Loucy (cell line): Measurements from ENCODE around the gene PTBP1.

Source experiments
- H2AFZ ChIP-seq: fragments of 200-600 bp; sonication (generic); 2 replicates; pipeline ENCODE4 v1.6.0; 2016; ENCODE audit warnings: antibody characterized with exemption, mild to moderate bottlenecking, low read length, moderate library complexity
- H3F3A ChIP-seq: fragments of 200-600 bp; 2 replicates; pipeline ENCODE4 v1.6.0; 2016; ENCODE audit warnings: antibody characterized with exemption, low read depth, mild to moderate bottlenecking
- H3K27me3 ChIP-seq: fragments of 200-600 bp; sonication (generic); 2 replicates; pipeline ENCODE4 v1.6.1; 2014; ENCODE audit warnings: low read length, mild to moderate bottlenecking; ENCODE audit not compliant: insufficient read depth, poor library complexity, severe bottlenecking
- H3K36me3 ChIP-seq: fragments of 200-600 bp; sonication (generic); 2 replicates; pipeline ENCODE4 v1.6.1; 2016; ENCODE audit warnings: low read length; ENCODE audit not compliant: insufficient read depth
- H3K4me1 ChIP-seq: fragments of 200-600 bp; sonication (generic); 2 replicates; pipeline ENCODE4 v1.5.1; 2014; ENCODE audit warnings: low read length, mild to moderate bottlenecking; ENCODE audit not compliant: insufficient read depth, poor library complexity, severe bottlenecking
- H3K4me2 ChIP-seq: fragments of 200-600 bp; sonication (generic); 2 replicates; pipeline ENCODE4 v1.6.0; 2014; ENCODE audit warnings: antibody characterized with exemption, low read length, low read depth, mild to moderate bottlenecking; ENCODE audit not compliant: poor library complexity, severe bottlenecking
- H3K4me3 ChIP-seq: fragments of 200-600 bp; sonication (generic); 2 replicates; pipeline ENCODE4 v1.5.1; 2014; ENCODE audit warnings: low read length, mild to moderate bottlenecking, mixed read lengths; ENCODE audit not compliant: poor library complexity, severe bottlenecking
- H3K79me2 ChIP-seq: fragments of 200-600 bp; sonication (generic); 2 replicates; pipeline ENCODE4 v1.6.1; 2014; ENCODE audit warnings: low read length; ENCODE audit not compliant: insufficient read depth
- H3K9ac ChIP-seq: fragments of 200-600 bp; sonication (generic); 2 replicates; pipeline ENCODE4 v1.6.0; 2014; ENCODE audit warnings: mild to moderate bottlenecking, low read depth, low read length, moderate library complexity; ENCODE audit not compliant: poor library complexity, severe bottlenecking
- H3K9me2 ChIP-seq: fragments of 200-600 bp; sonication (generic); replicated peaks from 2 replicates; pipeline ENCODE4 v1.6.1; 2016; ENCODE audit warnings: low read depth, low read length, mixed read lengths
- H3K9me3 ChIP-seq: fragments of 200-600 bp; sonication (generic); 2 replicates; pipeline ENCODE4 v1.6.1; 2014; ENCODE audit warnings: mild to moderate bottlenecking, antibody characterized with exemption, low read length, low read depth; ENCODE audit not compliant: insufficient read depth
- H4K20me1 ChIP-seq: fragments of 200-600 bp; sonication (generic); 2 replicates; pipeline ENCODE4 v1.6.0; 2014; ENCODE audit warnings: antibody characterized with exemption, low read length, mild to moderate bottlenecking; ENCODE audit not compliant: insufficient read depth, poor library complexity, severe bottlenecking
- EZH2phosphoT487 ChIP-seq: fragments of 200-600 bp; IDR thresholded peaks from 2 replicates; pipeline ENCODE4 v1.6.1; 2018; ENCODE audit warnings: antibody characterized with exemption, mild to moderate bottlenecking, moderate library complexity, borderline replicate concordance
- TF ChIP-seq, protein P1 (sequence below): fragments of 200-600 bp; sonication (generic); conservative IDR thresholded peaks from 2 replicates; pipeline ENCODE4 v1.5.1; 2014; ENCODE audit warnings: mild to moderate bottlenecking, antibody characterized with exemption, low read length

The PTBP1 gene

DNA sequence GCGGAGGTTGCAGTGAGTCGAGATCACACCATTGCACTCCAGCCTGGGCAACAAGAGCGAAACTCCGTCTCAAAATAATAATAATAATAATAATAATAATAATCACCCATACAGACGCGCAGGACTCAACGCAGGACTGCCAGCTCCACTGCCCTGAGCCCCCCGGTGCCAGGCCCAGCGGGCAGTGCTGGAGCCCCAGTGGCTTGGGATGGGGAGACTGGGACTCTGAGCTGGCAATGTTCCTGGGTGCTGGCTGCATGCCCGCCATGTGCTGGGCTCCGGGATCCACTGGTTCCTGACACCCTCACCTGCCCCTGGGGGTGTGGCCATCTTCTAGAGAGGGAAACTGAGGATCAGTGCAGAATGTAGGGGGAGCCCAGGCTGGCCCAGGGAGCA, 30.1 kb downstream of the PTBP1 start:
- Histone ChIP-seq H3K4me1 (no peaks in the 10 kb centered on the region), H3K79me2 (no peaks in the 10 kb centered on the region), H4K20me1 (no peaks in the 10 kb centered on the region), H3K27me3 (no peaks in the 10 kb centered on the region), H3K9ac (no peak overlapping the region), H3K9me2 (no peaks in the 10 kb centered on the region), H3K4me2 (no peak overlapping the region), H3K36me3 (no peaks in the 10 kb centered on the region), H3K9me3 (no peaks in the 10 kb centered on the region), H3K4me3 (no peak overlapping the region), H2AFZ (no peak overlapping the region), H3F3A (no peaks in the 10 kb centered on the region)
- TF ChIP-seq EZH2phosphoT487, result no peak
- TF ChIP-seq, protein P1, sequence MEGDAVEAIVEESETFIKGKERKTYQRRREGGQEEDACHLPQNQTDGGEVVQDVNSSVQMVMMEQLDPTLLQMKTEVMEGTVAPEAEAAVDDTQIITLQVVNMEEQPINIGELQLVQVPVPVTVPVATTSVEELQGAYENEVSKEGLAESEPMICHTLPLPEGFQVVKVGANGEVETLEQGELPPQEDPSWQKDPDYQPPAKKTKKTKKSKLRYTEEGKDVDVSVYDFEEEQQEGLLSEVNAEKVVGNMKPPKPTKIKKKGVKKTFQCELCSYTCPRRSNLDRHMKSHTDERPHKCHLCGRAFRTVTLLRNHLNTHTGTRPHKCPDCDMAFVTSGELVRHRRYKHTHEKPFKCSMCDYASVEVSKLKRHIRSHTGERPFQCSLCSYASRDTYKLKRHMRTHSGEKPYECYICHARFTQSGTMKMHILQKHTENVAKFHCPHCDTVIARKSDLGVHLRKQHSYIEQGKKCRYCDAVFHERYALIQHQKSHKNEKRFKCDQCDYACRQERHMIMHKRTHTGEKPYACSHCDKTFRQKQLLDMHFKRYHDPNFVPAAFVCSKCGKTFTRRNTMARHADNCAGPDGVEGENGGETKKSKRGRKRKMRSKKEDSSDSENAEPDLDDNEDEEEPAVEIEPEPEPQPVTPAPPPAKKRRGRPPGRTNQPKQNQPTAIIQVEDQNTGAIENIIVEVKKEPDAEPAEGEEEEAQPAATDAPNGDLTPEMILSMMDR, result no peak

DNA sequence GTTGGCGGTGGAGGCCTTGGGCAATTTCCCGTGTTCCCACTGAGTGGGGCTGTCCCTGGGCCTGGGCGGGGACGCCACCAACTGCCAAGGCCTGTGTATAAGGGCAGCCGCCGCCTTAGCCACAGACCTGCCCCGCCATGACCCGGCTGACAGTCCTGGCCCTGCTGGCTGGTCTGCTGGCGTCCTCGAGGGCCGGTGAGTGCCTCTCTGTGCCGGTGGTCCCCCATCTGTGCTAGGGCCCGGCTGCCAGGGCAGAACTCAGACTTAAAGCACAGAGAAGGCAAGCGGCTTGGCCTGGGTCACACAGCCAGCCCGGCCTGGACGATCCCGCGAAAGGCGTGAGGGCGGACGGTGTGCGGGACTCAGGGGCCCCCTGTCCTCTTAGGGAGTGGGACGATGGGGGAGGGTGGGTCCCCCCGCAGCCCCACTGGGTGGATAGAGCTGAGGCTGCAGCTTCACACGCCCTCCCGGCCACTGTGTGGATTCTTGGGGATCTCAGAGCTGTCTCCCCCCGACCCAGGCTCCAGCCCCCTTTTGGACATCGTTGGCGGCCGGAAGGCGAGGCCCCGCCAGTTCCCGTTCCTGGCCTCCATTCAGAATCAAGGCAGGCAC, 30.6 kb downstream of the PTBP1 start, which contains the start of gene AZU1:
TSS of gene AZU1 (plus strand) at position 128 of the 612 bp plus-strand sequence. CDS start at position 138, 10 bp downstream.
- Histone ChIP-seq H4K20me1 (no peaks in the 10 kb centered on the region), H3K27me3 (no peaks in the 10 kb centered on the region), H3K9ac (no peak within 1 kb of the TSS), H2AFZ (no peak within 1 kb of the TSS), H3K4me3 (no peak within 1 kb of the TSS), H3K36me3 (no peaks in the 10 kb centered on the region), H3K9me2 (no peaks in the 10 kb centered on the region), H3K4me2 (no peak within 1 kb of the TSS), H3F3A (no peaks in the 10 kb centered on the region), H3K9me3 (no peaks in the 10 kb centered on the region), H3K79me2 (no peaks in the 10 kb centered on the region), H3K4me1 (no peaks in the 10 kb centered on the region)
- TF ChIP-seq EZH2phosphoT487, result no peak
- TF ChIP-seq, protein P1, result no peak

GRCh38 chr19:829129-829758, 32.0 kb downstream of the PTBP1 start:
- no peak overlapping the region for H3K9ac ChIP-seq
- no peak for TF ChIP-seq EZH2phosphoT487
- TF ChIP-seq, protein P1, result no peak
- H3F3A ChIP-seq, result no peaks in the 10 kb centered on the region
- H3K4me2 ChIP-seq, result no peak overlapping the region
- no peaks in the 10 kb centered on the region for H3K27me3 ChIP-seq
- no peak overlapping the region for H3K4me3 ChIP-seq
- H3K4me1 ChIP-seq, result no peaks in the 10 kb centered on the region
- H3K9me2 ChIP-seq, result no peaks in the 10 kb centered on the region
- no peaks in the 10 kb centered on the region for H3K9me3 ChIP-seq
- H3K36me3 ChIP-seq, result no peaks in the 10 kb centered on the region
- H3K79me2 ChIP-seq, result no peaks in the 10 kb centered on the region
- no peak overlapping the region for H2AFZ ChIP-seq
- H4K20me1 ChIP-seq, result no peaks in the 10 kb centered on the region
